Glomerular visceral epithelial cell (primary cell): ENCODE results near the gene CPS1.

ENCODE experiments used
- DNase-seq: peaks from one replicate; pipeline ENCODE4 v3.0.0-alpha.2; 2016; ENCODE audit errors: extremely low spot score

CPS1 gene

DNA sequence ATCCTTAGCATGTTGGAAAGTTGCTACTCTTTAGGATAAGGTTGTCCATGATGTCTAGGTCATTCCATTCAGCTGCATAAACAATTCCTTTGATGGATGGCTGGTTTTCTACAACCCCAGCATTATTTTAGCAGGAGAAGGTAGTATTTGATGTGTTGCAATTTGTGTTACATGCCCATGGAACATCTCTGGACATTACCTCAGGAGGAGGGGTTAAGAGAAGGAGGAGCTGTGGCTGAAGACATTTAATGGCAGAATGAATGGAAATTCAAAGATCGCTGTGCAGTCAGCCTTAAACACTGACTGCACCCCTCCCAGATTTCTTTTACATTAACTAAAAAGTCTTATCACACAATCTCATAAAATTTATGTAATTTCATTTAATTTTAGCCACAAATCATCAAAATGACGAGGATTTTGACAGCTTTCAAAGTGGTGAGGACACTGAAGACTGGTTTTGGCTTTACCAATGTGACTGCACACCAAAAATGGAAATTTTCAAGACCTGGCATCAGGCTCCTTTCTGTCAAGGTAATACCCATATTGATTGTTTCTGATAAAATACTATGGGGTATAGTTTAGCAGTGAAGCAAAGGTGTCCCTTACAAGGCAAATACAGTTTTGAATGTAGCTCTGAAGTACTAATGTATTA lies at the start of gene CPS1:
CPS1 (plus strand) TSS at position 271 of the 652 bp plus-strand sequence; CDS start at position 406, 135 bp downstream.
- no peak for DNase-seq

DNA sequence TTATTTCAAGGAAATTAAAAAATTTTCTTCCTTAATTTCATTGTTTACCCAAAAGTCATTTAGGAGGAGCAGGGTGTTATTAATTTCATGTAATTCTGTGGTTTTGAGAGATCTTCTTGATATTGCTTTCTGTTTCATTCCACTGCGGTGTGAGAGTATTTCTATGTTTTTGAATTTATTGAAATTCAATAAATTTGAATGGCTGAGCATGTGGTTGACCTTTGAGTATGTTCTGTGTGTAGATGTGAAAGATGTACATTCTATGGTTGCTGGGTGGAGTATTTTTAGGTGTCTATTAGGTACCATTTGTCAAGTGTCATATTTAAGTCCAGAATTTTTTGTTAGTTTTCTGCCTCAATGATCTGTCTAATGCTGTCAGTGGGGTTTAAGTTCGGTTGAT lies 40.5 kb upstream of the CPS1 start:
- no peak for DNase-seq

DNA sequence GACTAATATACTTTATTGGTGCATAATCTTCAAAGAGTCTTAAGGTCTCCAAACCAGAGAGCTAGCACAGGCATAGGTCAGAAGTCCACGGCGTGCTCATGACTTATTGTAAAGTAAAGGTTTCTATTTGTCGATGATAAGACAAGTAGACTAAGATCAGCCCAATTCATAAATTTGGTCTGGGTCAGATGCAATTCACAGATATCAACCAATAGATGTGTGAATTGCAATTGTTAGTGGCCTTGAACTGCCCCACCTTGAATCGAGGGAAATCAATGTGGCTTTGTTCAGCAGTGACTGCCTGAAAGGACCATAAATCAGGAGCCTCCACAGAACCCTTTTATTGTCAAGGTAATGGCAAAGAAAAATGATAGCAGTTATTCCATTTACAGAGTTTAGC lies 39.1 kb upstream of the CPS1 start:
- DNase-seq: no peak

DNA sequence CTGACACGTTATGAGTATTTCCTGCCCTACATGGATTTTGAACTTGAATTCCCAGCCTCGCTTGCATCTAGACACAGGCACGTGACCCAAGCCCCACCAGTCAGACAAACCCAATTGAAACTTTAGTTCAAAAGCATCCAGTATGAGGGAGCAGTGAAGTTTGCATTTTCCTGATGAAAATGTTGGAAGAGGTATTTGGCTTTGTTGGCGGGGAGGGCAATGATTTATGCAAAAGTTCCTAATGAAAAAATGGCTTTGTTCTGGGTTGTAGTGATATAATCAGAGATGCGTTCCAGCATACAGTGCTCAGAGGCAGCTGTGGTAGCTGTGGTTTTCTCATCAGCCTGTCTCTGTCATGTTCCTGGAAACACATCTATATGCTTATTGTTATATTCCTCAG lies 36.8 kb upstream of the CPS1 start:
- DNase-seq: no peak

DNA sequence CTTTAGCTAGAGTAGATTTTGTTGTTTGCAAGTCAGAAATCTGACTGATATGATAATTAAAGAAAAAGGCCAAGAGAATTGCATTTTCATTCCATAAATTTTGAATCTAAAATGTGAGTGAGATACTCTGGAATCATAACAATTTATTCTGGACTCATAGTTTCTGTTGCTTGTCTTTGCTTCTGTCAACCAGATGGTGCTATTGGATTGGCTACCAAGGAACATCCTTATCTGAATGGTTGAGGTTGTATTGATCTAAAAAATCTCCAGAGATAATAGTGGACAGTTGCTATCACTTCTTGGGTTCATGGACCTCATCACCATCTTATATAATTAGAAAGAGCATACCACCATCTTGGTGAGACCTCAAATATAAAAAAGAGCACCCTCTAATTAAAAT lies 34.0 kb upstream of the CPS1 start:
- DNase-seq: no peak

DNA sequence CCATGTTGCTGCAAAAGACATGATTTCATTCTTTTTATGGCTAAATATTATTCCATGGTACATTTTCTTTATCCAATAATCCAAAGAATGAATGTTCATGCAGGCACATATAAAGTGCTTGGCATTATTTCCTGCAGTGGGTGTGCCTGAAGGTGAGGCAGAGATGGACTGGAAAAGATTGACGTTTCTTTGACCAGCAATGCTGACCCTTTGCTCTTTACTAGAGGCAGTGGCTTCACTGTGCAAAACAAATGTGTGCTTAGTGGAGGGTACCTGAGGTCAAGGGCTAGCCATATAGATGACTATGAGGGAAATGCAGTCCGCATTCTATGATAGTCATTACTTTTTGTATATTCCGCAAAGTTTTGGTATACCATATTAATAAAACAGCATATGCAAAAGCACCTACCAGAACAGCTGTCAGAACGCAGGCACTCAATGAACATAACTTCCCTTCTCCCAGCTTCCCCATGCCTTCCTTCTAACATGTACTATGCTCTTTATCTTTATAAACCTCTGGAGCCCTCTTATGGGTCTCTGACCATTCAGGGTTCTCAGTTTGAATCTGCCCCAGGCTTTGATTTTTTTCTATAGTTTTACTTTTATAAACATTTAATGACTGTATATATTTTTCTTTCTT lies 32.6 kb upstream of the CPS1 start:
- DNase-seq: no peak

DNA sequence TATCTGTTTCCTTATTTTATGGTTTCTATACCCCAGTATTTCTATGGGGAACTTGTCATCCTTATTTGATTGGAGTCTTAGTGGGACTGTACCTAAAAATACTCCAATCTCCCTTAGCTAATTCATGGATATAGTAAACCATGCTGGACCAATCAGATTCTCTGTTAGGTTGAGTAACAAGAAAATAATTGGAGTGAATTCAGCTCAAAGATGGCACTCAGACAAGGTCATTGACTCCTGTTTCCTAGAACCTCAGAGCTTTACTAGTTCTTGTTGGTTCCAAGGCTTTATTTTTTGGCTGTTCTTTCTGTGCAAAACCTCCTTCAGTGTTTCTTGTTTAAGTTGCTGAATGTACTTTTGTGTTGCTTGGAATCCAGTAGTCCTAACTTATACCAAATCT lies 31.9 kb upstream of the CPS1 start:
- no peak for DNase-seq

DNA sequence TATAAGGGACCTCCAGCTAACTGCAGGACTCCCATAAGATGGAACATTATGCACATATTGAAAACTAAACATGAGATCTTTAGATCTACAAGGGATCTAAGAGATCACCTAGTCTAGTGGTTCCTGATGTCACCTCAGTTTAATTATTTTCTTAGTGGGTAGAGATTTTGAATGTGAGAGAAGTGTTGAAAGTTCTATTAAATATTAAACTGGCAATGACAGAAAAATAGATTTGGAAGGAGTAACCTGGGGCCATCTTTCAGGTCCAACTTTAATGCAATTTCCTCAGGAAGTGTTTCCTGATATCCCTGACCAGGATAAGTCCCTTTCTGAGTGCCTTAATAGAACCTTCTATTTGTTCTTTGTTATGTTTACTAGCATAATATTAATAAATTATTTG lies 29.1 kb upstream of the CPS1 start:
- no peak for DNase-seq

DNA sequence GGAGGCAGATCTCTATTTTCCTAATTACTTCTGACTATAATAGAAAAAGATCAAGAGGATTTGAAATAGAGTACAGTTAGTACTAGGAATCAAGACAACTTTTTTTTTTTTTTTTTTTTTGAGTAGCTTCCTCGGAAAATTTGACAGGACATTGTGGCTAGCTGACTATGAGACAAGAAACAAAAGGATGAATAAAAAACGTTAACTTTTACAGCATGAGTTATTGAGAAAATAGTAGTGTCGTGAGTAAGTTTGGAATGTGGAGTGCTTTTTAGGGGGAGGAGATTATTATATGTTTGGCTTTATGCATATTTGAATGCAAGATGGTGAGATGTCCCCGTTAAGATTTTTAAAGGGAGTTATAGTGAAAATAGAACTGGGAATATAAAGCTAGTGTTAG lies 27.7 kb upstream of the CPS1 start:
- no peak for DNase-seq

DNA sequence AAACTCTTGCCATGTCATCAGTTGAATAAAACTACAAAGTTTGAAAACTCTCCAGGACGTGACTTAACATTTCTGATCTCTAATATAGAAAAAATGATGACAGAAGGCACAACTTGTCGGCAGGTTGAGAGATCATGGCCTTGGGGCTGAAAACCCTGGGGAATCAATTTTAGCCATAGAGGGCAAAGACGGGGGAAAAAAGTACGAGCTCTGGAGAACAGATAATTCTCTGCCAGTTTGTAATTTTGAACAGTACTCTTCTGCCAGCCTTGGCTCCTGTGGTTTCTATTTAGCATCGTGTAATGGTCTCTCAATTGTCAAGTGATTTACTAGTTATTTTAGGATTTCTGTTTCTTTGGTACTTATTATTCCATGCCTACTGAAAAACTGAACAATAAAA lies 25.3 kb upstream of the CPS1 start:
- no peak for DNase-seq

DNA sequence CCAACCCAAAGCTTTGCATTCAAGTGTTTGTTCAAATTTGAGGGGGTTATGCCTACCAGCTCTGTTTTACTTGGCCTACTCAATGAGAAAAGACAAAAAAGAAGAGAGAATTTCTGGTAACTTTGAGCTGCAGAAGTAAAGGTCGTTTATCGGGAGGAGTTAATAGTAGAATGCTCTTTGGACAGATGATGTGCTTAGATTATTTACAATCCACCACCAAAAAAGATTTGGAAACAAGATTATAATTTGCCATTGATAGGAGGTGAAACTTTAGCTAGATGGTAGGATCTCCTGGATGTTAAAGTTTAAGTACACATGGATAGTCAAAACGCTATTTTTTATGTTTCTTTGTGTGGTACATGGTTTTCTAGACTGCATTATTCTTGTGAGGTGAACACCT lies 24.9 kb upstream of the CPS1 start:
- DNase-seq: no peak

DNA sequence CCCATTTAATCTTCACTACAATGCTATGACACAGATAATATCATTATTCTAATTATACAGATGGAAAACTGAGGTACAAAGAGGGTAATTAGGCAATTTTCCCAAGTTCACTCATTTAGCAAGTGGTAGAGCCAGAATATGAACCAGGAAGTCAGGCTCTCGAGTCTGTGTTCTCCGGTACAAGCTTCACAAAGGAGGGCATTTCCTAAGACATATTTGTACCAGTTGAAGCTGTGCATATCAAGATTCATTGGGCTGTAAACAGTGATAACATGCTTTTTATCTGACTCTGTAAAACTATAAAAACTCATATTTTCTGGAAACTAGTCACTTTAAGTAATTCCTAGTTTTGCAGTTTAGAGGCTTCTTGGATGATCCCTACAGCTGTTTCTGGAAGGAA lies 23.0 kb upstream of the CPS1 start:
- no peak for DNase-seq

DNA sequence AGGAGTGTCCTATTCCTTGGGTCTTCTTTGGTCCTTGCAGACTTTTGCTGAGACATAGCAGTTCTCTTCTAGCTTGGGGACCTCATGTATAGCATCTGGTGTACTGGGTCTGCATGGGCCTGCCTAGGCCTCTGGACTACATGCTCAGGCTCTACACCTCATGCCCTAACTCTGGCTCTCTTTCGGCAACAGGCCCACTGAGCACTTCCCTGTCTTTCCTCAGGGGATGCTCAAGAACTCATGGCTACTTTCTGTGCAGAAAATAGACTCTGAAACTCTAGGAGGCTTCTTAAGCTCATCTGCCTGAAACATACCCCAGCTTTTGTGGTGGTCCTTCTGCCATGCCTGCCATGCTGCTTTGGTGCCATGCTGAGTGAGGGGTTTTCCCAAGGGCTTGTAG lies 21.5 kb upstream of the CPS1 start:
- DNase-seq: no peak

DNA sequence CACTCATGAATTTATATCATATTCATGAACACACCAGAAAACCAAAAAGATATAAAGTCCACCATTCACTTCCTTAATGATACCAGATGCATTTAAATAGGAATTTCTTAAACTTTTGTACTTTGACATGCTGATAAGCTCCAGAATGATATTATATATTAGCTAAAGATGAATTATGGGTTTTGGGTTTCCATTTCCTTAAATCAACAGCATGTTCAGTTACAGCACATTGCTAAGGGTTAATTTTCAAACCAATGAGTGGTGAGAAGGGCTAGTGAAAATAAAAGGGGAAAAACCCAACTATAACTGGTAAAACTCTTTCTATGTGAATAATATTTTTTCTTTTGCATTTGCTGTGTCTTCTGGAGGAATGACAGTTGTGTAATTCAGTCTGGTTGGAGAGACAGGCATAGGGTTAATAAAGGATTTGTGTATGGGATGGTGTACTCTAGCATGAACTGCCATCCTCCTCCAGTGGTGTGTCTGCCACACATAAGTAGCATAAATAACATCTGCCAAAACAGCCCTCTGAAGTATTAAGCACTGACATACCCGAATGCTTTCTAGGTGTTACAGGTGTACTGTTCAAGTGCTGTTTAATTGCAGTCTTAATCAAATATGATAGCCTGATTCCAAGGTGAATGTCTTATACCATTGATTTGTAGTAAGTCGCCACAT lies 19.3 kb upstream of the CPS1 start:
- no peak for DNase-seq

DNA sequence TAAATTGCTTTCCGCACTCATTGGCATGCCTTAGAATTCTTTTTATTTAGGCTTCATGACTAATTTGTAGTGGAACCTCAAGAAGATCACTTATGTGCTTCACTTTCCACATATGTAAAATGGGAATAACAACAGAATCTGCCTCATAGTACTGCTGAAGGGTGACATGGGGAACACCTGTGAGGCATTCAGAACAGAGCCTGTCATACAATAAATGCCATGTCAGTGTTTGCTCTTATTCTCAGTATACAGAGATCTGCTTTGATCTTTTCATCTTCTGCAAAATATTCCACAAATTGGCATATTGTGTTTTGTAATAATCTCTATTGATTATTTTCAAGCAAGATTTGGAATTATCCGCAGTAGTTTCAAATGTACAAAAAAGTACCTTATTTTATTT lies 17.4 kb upstream of the CPS1 start:
- no peak for DNase-seq

DNA sequence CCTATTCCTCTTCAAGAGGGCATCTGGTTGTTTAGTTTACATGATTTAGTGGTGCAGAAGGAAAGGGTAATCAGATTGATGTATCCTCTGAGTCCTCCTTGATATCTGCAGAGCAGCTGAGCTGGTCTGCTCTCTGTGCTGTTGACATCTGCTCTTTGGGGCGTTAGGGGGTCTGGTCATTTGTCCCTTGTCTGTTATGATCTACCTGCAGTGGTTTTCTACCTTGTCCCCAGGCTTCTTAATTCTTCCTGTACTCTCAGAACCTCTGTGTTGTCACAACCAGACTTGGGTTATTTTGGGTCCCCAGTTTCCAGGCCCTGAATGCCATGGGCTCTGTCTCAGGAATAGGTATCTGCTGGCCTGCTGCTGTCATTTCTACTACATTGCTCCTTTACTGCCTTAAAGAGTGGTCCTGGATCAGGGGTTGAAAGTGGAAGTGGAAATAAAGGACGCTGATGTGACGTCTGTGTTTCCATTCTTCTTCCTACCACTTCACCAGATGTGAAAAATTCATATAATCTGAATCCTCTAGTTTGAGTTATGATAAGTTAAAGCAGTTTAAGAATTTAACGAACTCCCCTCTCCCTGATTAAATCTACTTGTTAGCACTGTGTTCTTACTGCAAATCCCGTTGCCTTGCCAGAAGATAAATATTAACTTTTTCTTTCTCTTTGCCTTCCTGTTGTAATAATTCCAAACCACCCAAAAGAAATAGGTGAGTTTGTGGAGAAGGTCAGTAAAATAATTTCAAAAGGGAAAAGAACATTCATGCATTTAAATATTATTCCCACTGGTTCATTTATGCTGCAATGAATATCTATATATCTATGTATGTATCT lies 16.6 kb upstream of the CPS1 start:
- no peak for DNase-seq

DNA sequence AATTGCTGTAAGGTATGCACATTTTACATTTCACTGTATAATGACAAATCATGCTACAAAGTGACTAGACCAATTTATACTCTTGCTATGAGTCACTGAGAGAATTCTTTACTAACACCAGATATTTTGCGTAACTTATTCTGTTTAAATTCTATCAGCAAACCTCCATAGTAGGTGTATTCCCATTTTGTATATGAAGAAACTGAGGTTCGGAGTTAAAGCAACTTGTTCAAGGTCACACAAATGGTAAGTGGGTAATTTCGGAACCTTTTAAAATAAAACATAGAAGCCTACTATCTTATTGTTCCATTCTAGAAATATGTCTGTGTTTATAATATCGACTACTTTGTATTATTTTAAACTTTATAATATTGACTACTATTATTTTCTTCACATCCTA lies 15.9 kb upstream of the CPS1 start:
- no peak for DNase-seq

DNA sequence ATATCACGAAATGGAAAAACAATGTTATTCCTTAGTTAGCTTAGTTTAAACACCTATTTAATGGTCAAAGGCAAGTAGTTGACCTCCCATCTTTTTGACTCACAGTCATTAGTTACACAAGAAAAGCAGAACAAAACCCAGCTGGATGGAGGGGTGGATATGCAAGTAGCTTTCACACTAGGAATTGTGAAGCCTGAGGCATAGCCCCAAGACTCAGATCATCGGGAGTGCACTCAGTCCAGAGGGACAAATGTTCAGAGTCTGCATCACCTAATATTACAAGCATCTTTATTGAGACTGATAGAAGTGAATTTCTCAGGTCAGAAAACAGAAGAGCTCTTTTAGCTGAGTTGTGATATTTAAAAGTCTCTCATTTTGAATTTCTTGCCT lies 15.5 kb upstream of the CPS1 start:
- DNase-seq: no peak

DNA sequence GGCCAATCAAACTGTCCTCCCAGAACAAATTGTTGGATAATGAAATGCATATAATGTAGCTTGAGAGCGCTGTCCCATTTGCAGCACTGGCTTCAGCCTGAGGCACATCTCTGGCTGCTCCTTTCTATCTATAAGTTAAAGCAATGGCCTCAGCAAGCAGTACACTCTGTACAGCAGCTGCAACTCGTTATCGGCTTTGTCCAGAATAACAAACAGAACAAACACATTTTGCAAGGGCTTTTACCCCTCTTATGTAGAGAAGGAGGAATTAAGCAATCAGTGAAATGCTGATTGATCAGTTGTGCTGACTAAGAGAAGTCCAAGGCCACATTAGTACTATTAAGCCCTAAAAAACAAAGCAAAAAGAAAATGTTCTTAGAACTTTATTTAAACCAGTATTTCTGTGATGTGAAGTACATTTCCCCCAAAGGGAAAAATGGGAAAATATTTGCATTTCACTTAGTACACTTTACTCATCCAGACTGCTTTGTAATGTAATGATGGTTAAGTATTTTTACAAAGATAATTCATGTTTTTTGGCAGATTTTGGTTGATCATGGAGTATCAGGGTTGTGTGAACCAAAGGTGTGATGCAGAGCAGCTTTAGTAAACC lies 15.0 kb upstream of the CPS1 start:
- no peak for DNase-seq

DNA sequence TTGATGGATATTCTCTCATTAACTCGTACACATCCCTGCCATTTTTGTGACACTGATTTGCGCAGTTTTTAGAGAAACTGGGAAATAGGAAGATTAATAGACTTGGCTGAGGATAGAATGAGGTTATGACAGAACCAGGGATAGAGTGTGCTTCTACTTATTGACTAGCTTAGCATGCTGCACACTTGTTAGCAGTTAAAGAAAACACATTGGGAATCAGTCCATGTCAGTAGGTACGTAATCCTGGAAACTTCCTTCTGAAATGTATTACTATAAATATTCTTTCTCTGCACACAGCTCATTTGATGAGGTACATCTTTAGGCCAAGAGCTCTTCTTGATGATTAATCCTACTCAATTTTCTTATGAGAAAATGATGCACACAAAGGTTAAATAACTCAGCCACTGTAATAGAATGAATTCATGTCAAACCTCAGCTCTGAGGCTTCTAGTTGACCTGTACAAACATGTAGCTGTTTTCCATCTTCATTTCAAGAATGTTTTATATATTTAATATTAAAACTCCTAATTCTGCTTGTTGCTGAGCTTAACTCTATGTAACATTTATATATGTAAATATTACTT lies 12.3 kb upstream of the CPS1 start:
- no peak for DNase-seq

DNA sequence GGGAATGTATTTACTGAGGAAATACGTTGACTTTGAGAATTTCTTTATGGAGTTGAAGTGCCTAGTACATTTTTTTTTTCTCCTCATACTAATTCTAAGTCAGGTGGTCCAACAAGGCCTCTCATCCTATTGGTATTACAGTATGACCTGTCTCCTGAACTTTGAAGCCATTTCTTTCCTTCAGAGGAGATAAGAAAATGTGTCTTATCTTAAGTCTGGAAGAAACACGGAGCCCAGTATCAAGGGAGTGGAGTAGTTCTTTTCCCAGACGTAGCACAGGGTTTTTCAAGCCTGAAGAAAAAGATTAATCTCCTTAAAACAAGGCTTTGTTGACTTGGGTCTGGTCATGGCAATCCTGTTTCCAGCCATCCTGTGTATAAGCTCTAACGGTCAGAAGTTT lies 11.6 kb upstream of the CPS1 start:
- no peak for DNase-seq
